Gastrocnemius medialis (tissue), 4 donors: ENCODE data around the gene FFAR2. TPM values are rescaled to one million over a fixed set of nuclear protein-coding genes. Genes with fewer than 3 reads are reported as not detected.
"Not testable (repeated sequence)": the region's sequence is repeated elsewhere in the genome, so short reads cannot be mapped to it uniquely, and the experiment has no call there.

Experiments
- ATAC-seq, 2 donors: fragments of 150-250 bp; one replicate each; pipeline ENCODE4 v1.9.1; 2016
- DNase-seq, 2 donors: peaks; one replicate each; pipeline ENCODE4 v3.0.0-alpha.2; 2019
- H3K27ac ChIP-seq, 4 donors: fragments of 200-600 bp; sonication (generic); 1 replicate in 1 of 4; 2 replicates in 3 of 4; pipeline ENCODE4 v1.5.1; 2016 to 2018; ENCODE audit warnings: mild to moderate bottlenecking in 2 of 4, moderate library complexity in 1 of 4
- H3K27me3 ChIP-seq, 3 donors: fragments of 200-600 bp; sonication (generic) in 2 of 3; 1 replicate in 1 of 3; 2 replicates in 2 of 3; pipeline versions ENCODE4 v1.5.1 to v1.6.0; 2016 to 2019; ENCODE audit warnings: mild to moderate bottlenecking in 1 of 3, moderate library complexity in 1 of 3
- H3K36me3 ChIP-seq, 2 donors: fragments of 200-600 bp; sonication (generic) in 1 of 2; one replicate each; pipeline ENCODE4 v1.5.1; 2017 to 2018
- H3K4me1 ChIP-seq, 2 donors: fragments of 200-600 bp; sonication (generic) in 1 of 2; one replicate each; pipeline ENCODE4 v1.5.1; 2016 to 2017; ENCODE audit warnings: mild to moderate bottlenecking in 2 of 2
- H3K4me3 ChIP-seq, 4 donors: fragments of 200-600 bp; sonication (generic) in 3 of 4; 1 replicate in 1 of 4; 2 replicates in 3 of 4; pipeline ENCODE4 v1.5.1; 2016 to 2019; ENCODE audit warnings: mild to moderate bottlenecking in 2 of 4
- H3K9me3 ChIP-seq, 3 donors: fragments of 200-600 bp; sonication (generic) in 2 of 3; 1 replicate in 1 of 3; 2 replicates in 2 of 3; pipeline ENCODE4 v1.5.1; 2016 to 2019
- POLR2A ChIP-seq, 2 donors: fragments of 450-650 bp; IDR thresholded peaks; one replicate each; pipeline ENCODE4 v1.6.1; 2017; ENCODE audit warnings: antibody characterized with exemption in 2 of 2, mild to moderate bottlenecking in 2 of 2, moderate library complexity in 2 of 2
- in situ Hi-C, 4 donors: fragments of 200-750 bp; cut with MboI; loops; one replicate each; pipeline versions ENCODE4 v1.15.0 to v1.8.0; 2017; ENCODE audit warnings: low sequenced_read_pairs in 4 of 4
- intact Hi-C: fragments of 100-400 bp; cut with DNase I; formaldehyde crosslinking; loops from one replicate; pipeline ENCODE4 v1.15.1; 2023; ENCODE audit warnings: low total_unique reads
- total RNA-seq, 4 donors: library from RNA; depleted of rRNA; stranded (reverse); fragments of >200 nt; gene quantifications; one replicate each; pipeline versions ENCODE4 v1.1.0 to v1.2.3, GENCODE V29; 2016
- TF ChIP-seq, protein P1 (sequence below), 5 experiments: fragments of 450-650 bp in 3 of 5; fragments of 200-600 bp in 2 of 5; sonication (generic) in 2 of 5; IDR thresholded peaks in 4 of 5; conservative IDR thresholded peaks in 1 of 5; 1 replicate in 4 of 5; 2 replicates in 1 of 5; pipeline ENCODE4 v1.5.1; 2016 to 2019; ENCODE audit warnings: antibody characterized with exemption in 5 of 5, mild to moderate bottlenecking in 3 of 5, moderate library complexity in 3 of 5

FFAR2 gene
- total RNA-seq, 4 donors from 2014 or later, result not detected

- TF ChIP-seq, protein P1, sequence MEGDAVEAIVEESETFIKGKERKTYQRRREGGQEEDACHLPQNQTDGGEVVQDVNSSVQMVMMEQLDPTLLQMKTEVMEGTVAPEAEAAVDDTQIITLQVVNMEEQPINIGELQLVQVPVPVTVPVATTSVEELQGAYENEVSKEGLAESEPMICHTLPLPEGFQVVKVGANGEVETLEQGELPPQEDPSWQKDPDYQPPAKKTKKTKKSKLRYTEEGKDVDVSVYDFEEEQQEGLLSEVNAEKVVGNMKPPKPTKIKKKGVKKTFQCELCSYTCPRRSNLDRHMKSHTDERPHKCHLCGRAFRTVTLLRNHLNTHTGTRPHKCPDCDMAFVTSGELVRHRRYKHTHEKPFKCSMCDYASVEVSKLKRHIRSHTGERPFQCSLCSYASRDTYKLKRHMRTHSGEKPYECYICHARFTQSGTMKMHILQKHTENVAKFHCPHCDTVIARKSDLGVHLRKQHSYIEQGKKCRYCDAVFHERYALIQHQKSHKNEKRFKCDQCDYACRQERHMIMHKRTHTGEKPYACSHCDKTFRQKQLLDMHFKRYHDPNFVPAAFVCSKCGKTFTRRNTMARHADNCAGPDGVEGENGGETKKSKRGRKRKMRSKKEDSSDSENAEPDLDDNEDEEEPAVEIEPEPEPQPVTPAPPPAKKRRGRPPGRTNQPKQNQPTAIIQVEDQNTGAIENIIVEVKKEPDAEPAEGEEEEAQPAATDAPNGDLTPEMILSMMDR (IDR thresholded peaks at IDR 0.05 in 4 of 5, conservative IDR thresholded peaks at IDR 0.05 in 1 of 5), result no peak
- TF ChIP-seq POLR2A (IDR thresholded peaks at IDR 0.05), result no peak
- intact Hi-C loops (no loop called here), in situ Hi-C loops (no loop called here)
- H3K4me3 ChIP-seq, result no peak overlapping the region
- no peaks in the 10 kb centered on the region for H3K27me3 ChIP-seq
- DNase-seq (no peak), ATAC-seq (no peak)
- H3K9me3 ChIP-seq, result no peaks in the 10 kb centered on the region
- peak overlapping the region in 1 of 4 donors; percentile 10 for H3K27ac ChIP-seq
- peaks cover 0 to 17% of the 10 kb centered on the region in 2 donors for H3K4me1 ChIP-seq
- H3K36me3 ChIP-seq, result no peaks in the 10 kb centered on the region
Measured at GRCh38 chr19:35459414-35460082, 11.5 kb downstream of the FFAR2 start.

DNA sequence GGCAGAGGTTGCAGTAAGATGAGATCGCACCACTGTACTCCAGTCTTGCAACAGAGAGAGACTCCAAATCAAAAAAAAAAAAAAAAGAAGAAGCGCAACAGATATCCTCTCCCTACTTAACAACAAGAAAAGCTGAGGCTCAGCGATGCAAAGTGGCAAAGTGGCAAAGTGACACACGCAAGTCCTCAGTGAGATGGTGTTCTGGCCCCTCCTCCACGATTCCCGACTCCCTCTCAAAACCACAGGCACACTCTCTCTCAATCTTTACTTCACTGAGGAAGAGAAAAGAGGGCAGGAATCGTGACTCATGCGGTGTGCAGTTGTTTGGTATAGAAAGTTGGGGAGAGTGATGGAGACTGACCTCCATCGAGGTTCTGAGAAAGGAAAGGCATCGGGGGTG is 12.6 kb downstream of the FFAR2 start:
- in situ Hi-C loops (no loop called here), intact Hi-C loops (no loop called here)
- Histone ChIP-seq H3K9me3 (no peaks in the 10 kb centered on the region), H3K27me3 (no peaks in the 10 kb centered on the region), H3K27ac (no peak overlapping the region), H3K4me1 (peaks cover 0 to 17% of the 10 kb centered on the region in 2 donors), H3K36me3 (no peaks in the 10 kb centered on the region), H3K4me3 (no peak overlapping the region)
- TF ChIP-seq, protein P1 (IDR thresholded peaks at IDR 0.05 in 4 of 5, conservative IDR thresholded peaks at IDR 0.05 in 1 of 5), result no peak
- no peak for TF ChIP-seq POLR2A (IDR thresholded peaks at IDR 0.05)
- ATAC-seq, result no peak
- no peak for DNase-seq

- in situ Hi-C loops, result no loop called here
- intact Hi-C loops, result no loop called here
- no peak for DNase-seq
- Histone ChIP-seq H3K4me3 (no peak overlapping the region), H3K4me1 (peaks cover 0 to 17% of the 10 kb centered on the region in 2 donors), H3K36me3 (no peaks in the 10 kb centered on the region), H3K9me3 (no peaks in the 10 kb centered on the region), H3K27ac (no peak overlapping the region), H3K27me3 (no peaks in the 10 kb centered on the region)
- no peak for TF ChIP-seq POLR2A (IDR thresholded peaks at IDR 0.05)
- TF ChIP-seq, protein P1 (IDR thresholded peaks at IDR 0.05 in 4 of 5, conservative IDR thresholded peaks at IDR 0.05 in 1 of 5), result no peak
- no peak for ATAC-seq
Measured at GRCh38 chr19:35461060-35461459, 13.0 kb downstream of the FFAR2 start.

GRCh38 chr19:35461788-35462187 is 13.7 kb downstream of the FFAR2 start:
- H3K27me3 ChIP-seq, H3K36me3 ChIP-seq, in situ Hi-C loops, DNase-seq, H3K4me3 ChIP-seq, intact Hi-C loops, H3K9me3 ChIP-seq, ATAC-seq, H3K27ac ChIP-seq: not testable (repeated sequence)
- H3K4me1 ChIP-seq, result peaks cover 0 to 17% of the 10 kb centered on the region in 2 donors

GRCh38 chr19:35462476-35462953 is 14.5 kb downstream of the FFAR2 start:
- H3K4me1 ChIP-seq, result peaks cover 0 to 17% of the 10 kb centered on the region in 2 donors
- in situ Hi-C loops (no loop called here), intact Hi-C loops (no loop called here)
- no peak overlapping the region for H3K4me3 ChIP-seq
- H3K27ac ChIP-seq, result no peak overlapping the region
- no peak for ATAC-seq
- DNase-seq, result no peak
- TF ChIP-seq, protein P1 (IDR thresholded peaks at IDR 0.05 in 4 of 5, conservative IDR thresholded peaks at IDR 0.05 in 1 of 5), result no peak
- TF ChIP-seq POLR2A (IDR thresholded peaks at IDR 0.05), result no peak
- H3K36me3 ChIP-seq, result no peaks in the 10 kb centered on the region
- no peaks in the 10 kb centered on the region for H3K9me3 ChIP-seq
- H3K27me3 ChIP-seq, result no peaks in the 10 kb centered on the region

- H3K4me3 ChIP-seq, H3K36me3 ChIP-seq, H3K9me3 ChIP-seq, ATAC-seq, H3K27ac ChIP-seq, DNase-seq, in situ Hi-C loops, H3K27me3 ChIP-seq, intact Hi-C loops: not testable (repeated sequence)
- H3K4me1 ChIP-seq, result peaks cover 0 to 17% of the 10 kb centered on the region in 2 donors
Measured at GRCh38 chr19:35462956-35463355, 14.9 kb downstream of the FFAR2 start.
